Keratinocyte (primary cell): ENCODE measurements around the gene ERGIC1. TPM values are rescaled to one million over a fixed set of nuclear protein-coding genes. Genes with fewer than 3 reads are reported as not detected.

Source experiments
- DNase-seq: peaks from one replicate; pipeline ENCODE4 v3.0.0-alpha.2; 2011; ENCODE audit warnings: low read depth, missing footprints, low spot score
- FAIRE-seq: peaks from 2 replicates; lab custom pipeline; 2011; peaks lifted over from hg19 to GRCh38; lab: Jason Lieb, UNC
- H2AFZ ChIP-seq: 2 replicates; pipeline ENCODE4 v1.6.0; 2012; ENCODE audit warnings: low read length, control low read depth, inconsistent platforms; ENCODE audit not compliant: control insufficient read depth
- H3K27ac ChIP-seq: 2 replicates; pipeline ENCODE4 v1.5.1; 2011; ENCODE audit warnings: low read length; ENCODE audit not compliant: control insufficient read depth, insufficient read depth
- H3K27me3 ChIP-seq: 3 replicates; pipeline ENCODE4 v1.6.0; 2011; ENCODE audit warnings: low read length; ENCODE audit not compliant: control insufficient read depth, insufficient read depth; ENCODE audit errors: extremely low read depth
- H3K36me3 ChIP-seq, 2 experiments: 2 replicates in 1 of 2; 3 replicates in 1 of 2; pipeline ENCODE4 v1.5.1; 2011; ENCODE audit warnings: low read length in 2 of 2, mild to moderate bottlenecking in 1 of 2; ENCODE audit not compliant: control insufficient read depth in 2 of 2, insufficient read depth in 2 of 2; ENCODE audit errors: extremely low read depth in 1 of 2
- H3K4me1 ChIP-seq: 3 replicates; pipeline ENCODE4 v1.5.1; 2011; ENCODE audit warnings: low read length; ENCODE audit not compliant: control insufficient read depth, insufficient read depth; ENCODE audit errors: extremely low read depth
- H3K4me2 ChIP-seq: 3 replicates; pipeline ENCODE4 v1.6.0; 2011; ENCODE audit warnings: low read depth, low read length; ENCODE audit not compliant: control insufficient read depth, insufficient read depth; ENCODE audit errors: extremely low read depth
- H3K4me3 ChIP-seq, 3 experiments: fragments of 200-600 bp in 1 of 3; sonication (generic) in 1 of 3; 2 replicates in 2 of 3; 3 replicates in 1 of 3; pipeline ENCODE4 v1.5.1; 2011 to 2016; ENCODE audit warnings: low read length in 3 of 3, mild to moderate bottlenecking in 3 of 3, control low read depth in 2 of 3, inconsistent platforms in 1 of 3, low read depth in 1 of 3, mixed read lengths in 1 of 3, mixed run types in 1 of 3, moderate library complexity in 1 of 3; ENCODE audit not compliant: control insufficient read depth in 2 of 3, insufficient read depth in 2 of 3; ENCODE audit errors: extremely low read depth in 1 of 3
- H3K79me2 ChIP-seq: 2 replicates; pipeline ENCODE4 v1.6.0; 2012; ENCODE audit warnings: low read length; ENCODE audit not compliant: control insufficient read depth, insufficient read depth
- H3K9ac ChIP-seq: 3 replicates; pipeline ENCODE4 v1.6.0; 2011; ENCODE audit warnings: low read length; ENCODE audit not compliant: control insufficient read depth, insufficient read depth; ENCODE audit errors: extremely low read depth
- H3K9me1 ChIP-seq: 3 replicates; pipeline ENCODE4 v1.6.0; 2011; ENCODE audit warnings: low read length; ENCODE audit not compliant: control insufficient read depth, insufficient read depth; ENCODE audit errors: extremely low read depth
- H3K9me3 ChIP-seq: 2 replicates; pipeline ENCODE4 v1.5.1; 2012; ENCODE audit warnings: low read depth, low read length; ENCODE audit not compliant: control insufficient read depth
- H4K20me1 ChIP-seq: 3 replicates; pipeline ENCODE4 v1.6.0; 2011; ENCODE audit warnings: low read length; ENCODE audit not compliant: control insufficient read depth, insufficient read depth; ENCODE audit errors: extremely low read depth
- CTCF ChIP-seq, 3 experiments: IDR thresholded peaks in 1 of 3; conservative IDR thresholded peaks in 1 of 3; optimal IDR thresholded peaks in 1 of 3; 2 replicates in 2 of 3; 3 replicates in 1 of 3; pipeline versions ENCODE3 to v1.5.1; 2011; ENCODE audit warnings: low read length in 3 of 3, mild to moderate bottlenecking in 3 of 3, moderate library complexity in 2 of 3, control low read depth in 1 of 3, inconsistent platforms in 1 of 3; ENCODE audit not compliant: insufficient read depth in 2 of 3; ENCODE audit errors: extremely low read depth in 1 of 3
- EZH2 ChIP-seq: IDR thresholded peaks from one replicate; pipeline ENCODE4 v1.6.1; 2012; ENCODE audit warnings: inconsistent platforms, mild to moderate bottlenecking, low read length, moderate library complexity
- dilution Hi-C: fragments of 300-500 bp; cut with MboI; formaldehyde crosslinking; loops from one replicate; pipeline ENCODE4 v1.7.0; 2020; ENCODE audit warnings: low sequenced_read_pairs; ENCODE audit not compliant: extremely low pct_ligation_motif_present
- polyA plus RNA-seq, 5 experiments: library from polyadenylated mRNA; depleted of rRNA in 3 of 5; stranded (reverse) in 3 of 5; stranded (forward) in 1 of 5; unstranded in 1 of 5; fragments of >200 nt; gene quantifications; 1 replicate in 1 of 5; 2 replicates in 3 of 5; 3 replicates in 1 of 5; pipeline versions ENCODE4 v1.2.1 to v1.2.3, GENCODE V29; 2011 to 2012; ENCODE audit warnings: missing spikeins in 2 of 5, low read depth in 1 of 5, low replicate concordance in 1 of 5

The ERGIC1 gene
- polyA plus RNA-seq, 1 donor (not counting 4 experiments of a cell fraction or from before 2014, with no cell fraction given), result 93.4 TPM

- dilution Hi-C loops, result no loop called here
- no peak for FAIRE-seq
- H3K27ac ChIP-seq, result no peak overlapping the region
These were observed 115.4 kb downstream of the ERGIC1 start for GRCh38 chr5:172949426-172949825.

GRCh38 chr5:172950176-172950965 lies 116.3 kb downstream of the ERGIC1 start:
- H3K4me2 ChIP-seq, result no peak overlapping the region
- peaks cover 32% of the 10 kb centered on the region for H3K4me1 ChIP-seq
- dilution Hi-C loops, result no loop called here
- H3K27me3 ChIP-seq, result no peaks in the 10 kb centered on the region
- H4K20me1 ChIP-seq, result no peaks in the 10 kb centered on the region
- no peaks in the 10 kb centered on the region for H3K9me3 ChIP-seq
- no peak overlapping the region for H3K9ac ChIP-seq
- no peaks in the 10 kb centered on the region for H3K9me1 ChIP-seq
- no peaks in the 10 kb centered on the region for H3K79me2 ChIP-seq
- DNase-seq, result no peak
- no peak overlapping the region for H3K4me3 ChIP-seq
- H2AFZ ChIP-seq, result no peak overlapping the region
- no peak for FAIRE-seq
- H3K27ac ChIP-seq, result no peak overlapping the region
- TF ChIP-seq EZH2, result no peak
- no peak for TF ChIP-seq CTCF (optimal IDR thresholded peaks at IDR 0.05 in 1 of 3, IDR thresholded peaks at IDR 0.05 in 1 of 3, conservative IDR thresholded peaks at IDR 0.05 in 1 of 3; ENCODE audit: extremely low read depth in 1 of 3, insufficient read depth in 2 of 3, low read length in 3 of 3)
- H3K36me3 ChIP-seq, result peaks cover 0 to 4% of the 10 kb centered on the region in 2 experiments

More at GRCh38 chr5:172949426-172949825, 115.4 kb downstream of the ERGIC1 start:
- no peak for DNase-seq
- no peaks in the 10 kb centered on the region for H3K9me1 ChIP-seq
- no peak overlapping the region for H2AFZ ChIP-seq
- H3K9me3 ChIP-seq, result no peaks in the 10 kb centered on the region
- H3K36me3 ChIP-seq, result peaks cover 0 to 4% of the 10 kb centered on the region in 2 experiments
- H3K27me3 ChIP-seq, result no peaks in the 10 kb centered on the region
- no peak overlapping the region for H3K4me3 ChIP-seq
- H3K4me1 ChIP-seq, result peaks cover 22% of the 10 kb centered on the region
- H4K20me1 ChIP-seq, result no peaks in the 10 kb centered on the region
- TF ChIP-seq EZH2, result no peak
- TF ChIP-seq CTCF (optimal IDR thresholded peaks at IDR 0.05 in 1 of 3, IDR thresholded peaks at IDR 0.05 in 1 of 3, conservative IDR thresholded peaks at IDR 0.05 in 1 of 3; ENCODE audit: extremely low read depth in 1 of 3, insufficient read depth in 2 of 3, low read length in 3 of 3), result no peak
- no peaks in the 10 kb centered on the region for H3K79me2 ChIP-seq
- no peak overlapping the region for H3K9ac ChIP-seq
- no peak overlapping the region for H3K4me2 ChIP-seq
